Stomach (tissue), 9 donors: ENCODE data around the gene FBXL17. TPM values are rescaled to one million over a fixed set of nuclear protein-coding genes. Genes with fewer than 3 reads are reported as not detected.

Source experiments
- DNase-seq, 2 donors: peaks; one replicate each; pipeline versions ENCODE4 v3.0.0 to v3.0.0-alpha.2; 2013 to 2019
- H3K27ac ChIP-seq, 5 donors: fragments of 200-600 bp in 4 of 5; sonication (generic) in 4 of 5; one replicate each; pipeline ENCODE4 v1.5.1; 2013 to 2019; ENCODE audit warnings: mild to moderate bottlenecking in 1 of 5, moderate library complexity in 1 of 5
- H3K27me3 ChIP-seq, 3 donors: fragments of 200-600 bp; sonication (generic); one replicate each; pipeline ENCODE4 v1.5.1; 2017 to 2019; ENCODE audit warnings: mixed run types in 1 of 3
- H3K36me3 ChIP-seq, 4 donors: fragments of 200-600 bp; sonication (generic); 1 replicate in 3 of 4; 2 replicates in 1 of 4; pipeline ENCODE4 v1.5.1; 2016 to 2019
- H3K4me1 ChIP-seq, 4 donors: fragments of 200-600 bp; sonication (generic); one replicate each; pipeline ENCODE4 v1.5.1; 2016 to 2019
- H3K4me3 ChIP-seq, 4 donors: fragments of 200-600 bp; sonication (generic) in 3 of 4; one replicate each; pipeline ENCODE4 v1.5.1; 2016 to 2019; ENCODE audit warnings: mild to moderate bottlenecking in 1 of 4
- H3K9me3 ChIP-seq, 4 donors: fragments of 200-600 bp; sonication (generic); one replicate each; pipeline ENCODE4 v1.5.1; 2016 to 2019
- CTCF ChIP-seq, 7 experiments: fragments of 450-650 bp in 4 of 7; fragments of 200-600 bp in 3 of 7; sonication (generic) in 3 of 7; IDR thresholded peaks; one replicate each; pipeline ENCODE4 v1.5.1; 2016 to 2019; ENCODE audit warnings: antibody characterized with exemption in 7 of 7, control low read depth in 2 of 7, mild to moderate bottlenecking in 1 of 7
- EP300 ChIP-seq: sonication (generic); formaldehyde crosslinking; IDR thresholded peaks from one replicate; pipeline ENCODE4 v1.6.1; 2017; ENCODE audit warnings: antibody characterized with exemption
- POLR2A ChIP-seq, 4 donors: fragments of 450-650 bp; IDR thresholded peaks; one replicate each; pipeline ENCODE4 v1.6.1; 2016; ENCODE audit warnings: antibody characterized with exemption in 4 of 4, control low read depth in 2 of 4, mild to moderate bottlenecking in 1 of 4, moderate library complexity in 1 of 4
- POLR2AphosphoS5 ChIP-seq, 3 donors: sonication (generic); formaldehyde crosslinking; IDR thresholded peaks; one replicate each; pipeline ENCODE4 v1.6.1; 2016; ENCODE audit warnings: antibody characterized with exemption in 3 of 3
- WGBS, 5 donors: extraction: QIAGEN DNeasy Blood & Tissue Kit in 3 of 5; methylation state at CpG; one replicate each; pipeline versions ENCODE4 v1.1.5 to v1.1.7; 2013 to 2018; 5-methylcytosine and 5-hydroxymethylcytosine counted together
- intact Hi-C: fragments of 100-400 bp; cut with DNase I; formaldehyde crosslinking; loops from one replicate; pipeline ENCODE4 v1.15.1; 2023; ENCODE audit warnings: low total_unique reads
- polyA plus RNA-seq, 3 donors: library from polyadenylated mRNA; stranded (reverse); fragments of 200-250 nt; gene quantifications; one replicate each; pipeline ENCODE4 v1.2.3, GENCODE V29; 2013
- total RNA-seq, 5 donors: library from RNA; depleted of rRNA; stranded (reverse); fragments of >200 nt; gene quantifications; one replicate each; pipeline versions ENCODE4 v1.1.0 to v1.2.3, GENCODE V29; 2014 to 2016
- donor health status: healthy with polysubstance abuse.
- donor health status: Bipolar disorder and iron deficiency.
- donor health status: healthy.

FBXL17 gene
- total and polyA plus RNA-seq, 8 donors = 3.8 to 28.0 (median 14.4) TPM

- DNase-seq = no peak
- Histone ChIP-seq H3K4me3 (no peak overlapping the region), H3K27me3 (no peaks in the 10 kb centered on the region), H3K27ac (no peak overlapping the region), H3K4me1 (no peaks in the 10 kb centered on the region), H3K36me3 (no peaks in the 10 kb centered on the region), H3K9me3 (no peaks in the 10 kb centered on the region)
- intact Hi-C loops = no loop called here
- TF ChIP-seq POLR2AphosphoS5 (IDR thresholded peaks at IDR 0.05) (no peak), CTCF (IDR thresholded peaks at IDR 0.05) (no peak), EP300 (no peak), POLR2A (IDR thresholded peaks at IDR 0.05) (no peak)
- WGBS, 5 donors = 84 to 98% (median 88%) methylated on average over 2 of the region's 2 CpGs
These were observed 307.3 kb downstream of the FBXL17 start for GRCh38 chr5:108074626-108075025.

- intact Hi-C loops = no loop called here
- TF ChIP-seq POLR2A (IDR thresholded peaks at IDR 0.05) (no peak), CTCF (IDR thresholded peaks at IDR 0.05) (no peak), POLR2AphosphoS5 (IDR thresholded peaks at IDR 0.05) (no peak), EP300 (no peak)
These were observed 317.6 kb downstream of the FBXL17 start for GRCh38 chr5:108064302-108064701.

GRCh38 chr5:108061941-108062340 is 320.0 kb downstream of the FBXL17 start:
- no peak overlapping the region for H3K27ac ChIP-seq
- H3K4me1 ChIP-seq = no peaks in the 10 kb centered on the region

More at GRCh38 chr5:108064302-108064701, 317.6 kb downstream of the FBXL17 start:
- no peak for DNase-seq
- Histone ChIP-seq H3K4me3 (no peak overlapping the region), H3K4me1 (no peaks in the 10 kb centered on the region), H3K27me3 (no peaks in the 10 kb centered on the region), H3K27ac (no peak overlapping the region), H3K36me3 (no peaks in the 10 kb centered on the region), H3K9me3 (no peaks in the 10 kb centered on the region)

GRCh38 chr5:108060340-108060739 is 321.6 kb downstream of the FBXL17 start:
- H3K27ac ChIP-seq = no peak overlapping the region
- no peaks in the 10 kb centered on the region for H3K27me3 ChIP-seq
- H3K4me3 ChIP-seq = no peak overlapping the region
- no peaks in the 10 kb centered on the region for H3K4me1 ChIP-seq
- intact Hi-C loops = no loop called here
- DNase-seq = no peak
- TF ChIP-seq POLR2AphosphoS5 (IDR thresholded peaks at IDR 0.05) (no peak), POLR2A (IDR thresholded peaks at IDR 0.05) (no peak), CTCF (IDR thresholded peaks at IDR 0.05) (no peak), EP300 (no peak)
- no peaks in the 10 kb centered on the region for H3K9me3 ChIP-seq
- H3K36me3 ChIP-seq = no peaks in the 10 kb centered on the region

More at GRCh38 chr5:108061941-108062340, 320.0 kb downstream of the FBXL17 start:
- Histone ChIP-seq H3K4me3 (no peak overlapping the region), H3K9me3 (no peaks in the 10 kb centered on the region), H3K27me3 (no peaks in the 10 kb centered on the region), H3K36me3 (no peaks in the 10 kb centered on the region)
- no peak for DNase-seq
- WGBS, 5 donors = 75 to 81% (median 79%) methylated on average over 6 of the region's 6 CpGs
- intact Hi-C loops = no loop called here
- no peak for TF ChIP-seq EP300
- TF ChIP-seq POLR2AphosphoS5 (IDR thresholded peaks at IDR 0.05) = no peak

GRCh38 chr5:108059334-108059733 is 322.6 kb downstream of the FBXL17 start:
- Histone ChIP-seq H3K9me3 (peaks cover 0 to 5% (median 2%) of the 10 kb centered on the region in 4 donors), H3K27me3 (no peaks in the 10 kb centered on the region), H3K36me3 (peaks cover 0 to 5% (median 2%) of the 10 kb centered on the region in 4 donors), H3K4me1 (no peaks in the 10 kb centered on the region), H3K4me3 (no peak overlapping the region), H3K27ac (no peak overlapping the region)
- no peak for DNase-seq
- intact Hi-C loops = no loop called here
- no peak for TF ChIP-seq POLR2A (IDR thresholded peaks at IDR 0.05)
- no peak for TF ChIP-seq EP300
- TF ChIP-seq CTCF (IDR thresholded peaks at IDR 0.05) = no peak
- TF ChIP-seq POLR2AphosphoS5 (IDR thresholded peaks at IDR 0.05) = no peak
- 95 to 100% (median 98%) methylated on average over 3 of the region's 3 CpGs for WGBS, 5 donors
